PC-3 (cell line): ENCODE data around the gene ARMC12.

ENCODE experiments used
- EZH2 ChIP-seq: fragments of 300-600 bp; sonication (generic); IDR thresholded peaks from one replicate; pipeline ENCODE4 v1.6.1; 2017; ENCODE audit warnings: antibody characterized with exemption, mild to moderate bottlenecking, low read length; ENCODE audit not compliant: unreplicated experiment
- EZH2phosphoT487 ChIP-seq: fragments of 300-600 bp; sonication (generic); IDR thresholded peaks from 2 replicates; pipeline ENCODE4 v1.6.1; 2018; ENCODE audit warnings: mild to moderate bottlenecking, antibody characterized with exemption, low read length, borderline replicate concordance
- TF ChIP-seq, protein P1 (sequence below): fragments of 300-600 bp; sonication (generic); conservative IDR thresholded peaks from 2 replicates; pipeline ENCODE4 v1.5.1; 2017; ENCODE audit warnings: antibody characterized with exemption, low read depth, mild to moderate bottlenecking, low read length

DNA sequence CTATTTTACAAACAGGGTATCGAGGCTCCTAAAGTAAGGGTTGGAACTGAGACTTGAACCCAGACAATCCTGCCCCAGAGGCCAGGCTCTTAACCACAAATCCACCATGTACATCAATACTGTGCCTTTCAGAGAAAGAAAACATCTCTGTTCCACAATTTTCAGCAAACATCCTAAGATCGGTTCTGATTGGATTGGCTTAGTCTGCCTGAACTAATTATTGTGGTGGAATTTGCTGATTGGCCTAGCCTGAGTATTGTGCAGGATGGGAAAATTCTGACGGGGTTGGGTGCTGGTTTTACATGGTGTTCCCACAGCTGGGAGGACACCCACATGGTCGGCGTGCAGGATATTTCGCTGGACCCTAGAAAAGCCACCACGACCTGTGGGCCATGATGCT lies 43.9 kb downstream of the ARMC12 start, which contains the start of gene CLPSL1:
- TF ChIP-seq, protein P1, sequence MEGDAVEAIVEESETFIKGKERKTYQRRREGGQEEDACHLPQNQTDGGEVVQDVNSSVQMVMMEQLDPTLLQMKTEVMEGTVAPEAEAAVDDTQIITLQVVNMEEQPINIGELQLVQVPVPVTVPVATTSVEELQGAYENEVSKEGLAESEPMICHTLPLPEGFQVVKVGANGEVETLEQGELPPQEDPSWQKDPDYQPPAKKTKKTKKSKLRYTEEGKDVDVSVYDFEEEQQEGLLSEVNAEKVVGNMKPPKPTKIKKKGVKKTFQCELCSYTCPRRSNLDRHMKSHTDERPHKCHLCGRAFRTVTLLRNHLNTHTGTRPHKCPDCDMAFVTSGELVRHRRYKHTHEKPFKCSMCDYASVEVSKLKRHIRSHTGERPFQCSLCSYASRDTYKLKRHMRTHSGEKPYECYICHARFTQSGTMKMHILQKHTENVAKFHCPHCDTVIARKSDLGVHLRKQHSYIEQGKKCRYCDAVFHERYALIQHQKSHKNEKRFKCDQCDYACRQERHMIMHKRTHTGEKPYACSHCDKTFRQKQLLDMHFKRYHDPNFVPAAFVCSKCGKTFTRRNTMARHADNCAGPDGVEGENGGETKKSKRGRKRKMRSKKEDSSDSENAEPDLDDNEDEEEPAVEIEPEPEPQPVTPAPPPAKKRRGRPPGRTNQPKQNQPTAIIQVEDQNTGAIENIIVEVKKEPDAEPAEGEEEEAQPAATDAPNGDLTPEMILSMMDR, result no peak
- TF ChIP-seq EZH2 (no peak), EZH2phosphoT487 (no peak)
